Pulmonary artery endothelial cell (primary cell): ENCODE results near the gene LIG1. TPM values are rescaled to one million over a fixed set of nuclear protein-coding genes. Genes with fewer than 3 reads are reported as not detected.
"Not testable (repeated sequence)": the region's sequence is repeated elsewhere in the genome, so short reads cannot be mapped to it uniquely, and the experiment has no call there.

Experiments
- DNase-seq: peaks from one replicate; pipeline ENCODE4 v3.0.0-alpha.2; 2011; ENCODE audit warnings: low read depth, low spot score
- total RNA-seq: library from RNA; depleted of rRNA; stranded (reverse); fragments of >200 nt; gene quantifications from 2 replicates; pipeline ENCODE4 v1.2.3, GENCODE V29; 2014

LIG1 gene
- total RNA-seq, 1 donor from 2014 or later: 50.2 TPM

DNA sequence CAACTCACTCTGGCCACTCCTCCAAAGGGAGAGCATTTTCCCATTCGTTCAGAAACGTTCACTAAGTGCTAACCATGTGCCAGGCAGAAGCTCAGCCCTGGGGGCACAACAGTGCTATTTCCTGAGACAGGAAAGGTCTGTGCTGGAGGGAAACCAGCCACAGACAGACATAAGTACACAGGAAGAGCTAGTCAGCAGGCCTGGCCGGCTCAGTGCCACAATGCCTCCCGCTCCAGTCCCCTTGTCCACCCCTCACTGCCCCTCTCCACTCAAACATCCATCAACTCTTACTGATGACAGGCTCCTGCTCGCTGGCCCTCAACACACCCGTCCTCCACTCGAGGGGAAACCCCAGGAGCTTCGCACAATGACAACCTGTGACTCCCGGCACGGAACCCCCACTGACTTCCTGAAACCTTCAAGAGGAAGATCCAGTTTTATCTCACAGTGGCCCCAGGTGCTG lies 48.2 kb downstream of the LIG1 start:
- DNase-seq: peak; percentile 99

DNA sequence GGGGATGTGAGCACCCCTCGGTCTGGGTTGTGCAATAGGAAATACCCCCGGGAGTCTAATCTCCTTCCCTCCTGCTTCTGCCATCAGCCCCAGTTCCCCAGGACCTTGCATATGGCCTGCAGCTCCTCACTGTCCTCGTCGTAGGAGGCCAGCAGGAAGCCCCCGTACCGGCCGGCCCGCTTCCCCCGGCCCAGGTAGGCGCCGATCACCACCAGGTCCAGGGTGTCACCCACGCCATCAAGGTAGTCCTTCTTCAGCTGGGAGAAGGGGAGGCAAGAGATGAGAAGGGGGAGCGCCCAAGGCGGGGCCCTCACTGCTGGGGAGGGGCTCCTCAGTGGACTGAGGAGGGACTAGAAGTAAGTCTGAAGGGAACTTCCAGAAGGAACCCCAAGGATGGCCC lies 49.1 kb downstream of the LIG1 start:
- DNase-seq: no peak

DNA sequence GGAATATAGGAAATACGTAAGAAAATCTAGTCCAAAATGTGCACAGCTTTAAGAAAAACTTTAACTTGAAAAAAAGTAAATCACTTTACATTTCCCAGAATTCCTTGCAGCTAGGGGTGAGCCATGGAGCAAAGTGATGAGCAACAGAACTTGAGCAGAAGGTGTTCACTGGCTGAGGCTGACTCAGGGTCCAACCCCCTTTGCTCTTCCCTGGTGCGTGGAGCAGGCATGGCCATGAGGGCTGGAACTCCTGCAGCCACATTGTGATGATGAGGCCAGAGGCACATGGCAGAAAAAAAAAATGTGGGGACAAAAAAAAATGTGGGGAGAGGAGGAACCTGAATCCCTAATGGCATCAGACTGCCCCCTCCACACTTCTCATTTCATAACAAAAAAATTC lies 49.6 kb downstream of the LIG1 start:
- DNase-seq: no peak

DNA sequence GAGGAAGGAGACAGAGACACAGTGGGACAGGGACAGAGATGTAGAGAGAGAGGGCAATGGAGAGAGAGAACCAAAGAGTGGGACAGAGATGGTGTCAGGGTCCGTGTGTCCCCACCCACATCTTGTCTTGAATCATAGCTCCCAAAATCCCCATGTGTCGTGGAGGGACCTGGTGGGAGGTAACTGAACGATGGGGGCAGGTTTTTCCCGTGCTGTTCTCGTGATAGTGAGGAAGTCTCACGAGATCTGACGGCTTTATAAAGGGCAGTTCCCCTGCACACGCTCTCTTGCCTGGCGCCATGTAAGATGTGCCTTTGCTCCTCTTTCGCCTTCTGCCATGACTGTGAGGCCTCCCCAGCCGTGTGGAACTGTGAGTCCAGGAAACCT lies 52.0 kb downstream of the LIG1 start:
- DNase-seq: no peak

DNA sequence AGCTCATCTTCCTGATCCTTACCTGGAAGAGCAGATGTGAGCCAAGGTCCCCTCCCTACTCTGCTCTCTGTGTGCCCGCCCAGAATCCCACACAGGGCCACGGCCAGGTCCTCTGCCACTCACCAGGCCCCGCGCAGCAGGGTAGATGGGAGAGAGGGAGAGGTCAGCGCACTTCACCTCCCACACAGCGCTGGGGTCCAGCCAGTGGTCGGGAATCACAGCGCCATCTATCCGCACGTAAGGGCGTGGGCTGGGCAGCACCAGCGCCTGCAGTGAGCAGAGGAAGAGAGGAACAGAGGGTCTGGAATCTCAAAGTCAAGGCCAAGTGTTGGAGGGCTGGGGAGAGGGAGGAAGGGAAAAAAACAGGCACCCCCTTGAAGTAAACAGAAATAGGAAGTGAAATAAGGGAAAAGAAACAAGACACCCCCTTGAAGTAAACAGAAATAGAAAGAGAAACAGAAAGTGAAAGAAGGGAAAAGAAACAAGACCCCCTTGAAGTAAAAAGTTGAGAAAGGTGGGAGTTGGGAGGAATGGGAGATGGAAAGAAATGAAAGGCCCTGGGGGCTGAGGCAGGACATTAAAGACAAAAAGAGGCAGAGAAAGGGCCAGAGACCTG lies 52.5 kb downstream of the LIG1 start:
- no peak for DNase-seq

DNA sequence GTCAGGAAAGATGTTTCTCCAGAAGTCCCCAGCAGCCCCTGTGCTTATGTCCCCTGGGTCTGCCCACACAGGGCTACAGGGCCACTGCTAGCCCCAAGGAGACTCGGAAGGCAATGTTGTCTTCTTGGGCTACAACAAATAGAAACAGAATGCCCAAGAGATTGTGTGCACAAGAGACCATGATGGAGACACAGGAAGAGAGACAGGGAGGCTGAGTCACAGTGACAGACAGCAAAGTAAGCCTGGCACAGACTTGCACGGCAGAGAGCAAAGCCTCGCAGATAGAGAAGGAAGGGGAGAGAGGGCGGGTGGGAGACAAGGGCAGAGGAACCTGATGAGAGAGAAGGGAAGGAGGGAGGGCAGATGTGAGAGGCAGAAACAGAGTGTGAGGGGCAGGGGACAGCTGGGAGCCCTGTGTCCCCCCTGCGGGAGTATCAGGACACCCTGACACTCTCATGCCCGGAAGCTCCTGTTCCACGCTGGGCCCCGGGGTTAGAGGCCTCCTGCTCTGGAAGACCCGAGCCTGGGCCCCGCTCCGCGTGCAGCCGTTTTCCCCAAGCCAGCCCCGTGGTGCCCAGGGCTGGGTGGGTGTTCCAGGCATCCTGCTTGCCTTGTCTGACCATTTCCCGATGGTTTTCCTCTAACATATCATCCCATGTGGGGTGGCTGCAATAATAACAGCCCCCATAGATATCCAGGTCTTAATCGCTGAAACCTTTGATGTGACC lies 56.8 kb downstream of the LIG1 start:
- DNase-seq: no peak

DNA sequence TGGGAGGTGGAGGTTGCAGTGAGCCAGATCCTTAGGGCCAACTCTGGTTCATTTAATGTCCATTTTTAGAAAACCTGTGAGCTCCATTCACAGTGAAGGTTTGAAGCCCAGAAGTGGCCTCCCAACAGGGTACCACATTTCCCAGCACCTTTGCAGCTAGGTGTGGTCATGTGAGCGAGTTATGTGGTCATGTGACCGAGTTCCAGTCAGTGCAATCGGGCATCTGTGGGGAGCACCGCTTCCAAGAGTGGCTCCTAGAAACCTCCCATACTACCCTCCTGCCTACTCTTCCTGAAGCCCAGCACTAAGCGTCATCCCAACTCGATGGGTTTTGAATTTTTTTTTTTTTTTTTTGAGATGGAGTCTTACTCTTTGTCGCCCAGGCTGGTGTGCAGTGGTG lies 58.9 kb downstream of the LIG1 start:
- no peak for DNase-seq

DNA sequence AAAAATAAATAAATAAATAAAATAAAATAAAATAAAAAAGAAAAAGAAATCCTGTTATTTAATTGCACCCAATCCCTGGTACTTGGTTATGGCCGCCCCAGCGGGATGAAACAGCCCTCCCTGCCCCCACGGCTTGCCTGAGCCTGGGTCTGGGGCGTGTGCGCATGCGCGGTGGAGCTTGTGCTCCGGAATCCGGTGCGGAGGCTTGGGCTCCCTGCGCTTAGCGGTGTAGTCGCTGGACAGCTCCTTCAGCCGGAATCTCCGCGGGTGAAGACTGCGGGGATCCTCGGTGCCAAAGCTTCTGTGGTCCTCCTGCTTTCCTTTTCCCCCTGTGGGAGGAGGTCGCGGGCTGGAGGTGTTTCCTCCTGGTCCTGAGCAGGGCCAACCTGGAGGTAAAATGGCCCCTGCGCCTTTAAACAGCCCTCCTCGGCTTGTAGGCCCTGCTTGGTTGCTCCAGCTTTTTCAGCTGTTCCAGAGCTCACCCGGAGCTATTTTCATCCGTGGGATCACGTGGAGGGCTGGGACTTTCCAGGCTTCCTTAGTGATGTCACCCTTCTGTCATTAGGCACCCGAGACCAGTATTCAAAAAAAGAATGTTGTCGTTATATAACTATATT lies 59.7 kb downstream of the LIG1 start, which contains the start of gene PLA2G4C:
Gene PLA2G4C, minus strand, starts transcription at position 468 of the 617 bp plus-strand sequence. CDS start 4,288 bp downstream, outside the sequence.
- DNase-seq: peak; percentile 87

DNA sequence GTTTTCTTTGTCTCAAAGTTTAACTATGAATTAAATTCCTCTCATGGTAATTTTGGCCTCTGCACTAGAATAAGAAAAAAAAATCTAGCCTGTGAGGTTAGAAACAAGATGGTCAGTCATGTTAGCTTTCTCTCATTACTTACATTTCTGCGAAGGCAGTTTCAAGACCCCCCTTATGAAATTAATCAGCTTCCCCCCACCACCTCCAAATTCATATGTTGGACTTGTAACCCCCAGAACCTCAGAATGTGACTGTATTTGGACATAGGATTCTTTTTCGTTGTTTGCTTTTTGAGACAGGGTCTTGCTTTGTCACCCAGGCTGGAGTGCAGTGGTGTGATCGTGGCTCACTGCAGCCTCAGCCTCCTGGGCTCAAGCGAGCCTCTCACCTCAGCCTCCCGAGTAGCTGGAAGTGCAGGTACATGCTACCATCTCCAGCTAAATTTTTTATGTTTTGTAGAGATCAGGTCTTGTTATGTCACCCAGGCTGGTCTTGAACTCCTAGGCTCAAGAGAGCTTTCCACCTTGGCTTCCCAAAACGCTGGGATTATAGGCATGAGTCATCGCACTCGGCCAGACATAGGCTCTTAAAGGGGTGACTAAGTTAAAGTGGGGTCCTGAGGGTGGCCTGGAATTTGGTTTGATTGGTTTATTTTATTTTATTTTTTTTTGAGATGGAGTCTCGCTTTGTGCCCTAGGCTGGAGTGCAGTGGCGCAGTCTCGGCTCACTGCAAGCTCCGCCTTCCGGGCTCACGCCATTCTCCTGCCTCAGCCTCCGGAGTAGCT lies 61.0 kb downstream of the LIG1 start:
- DNase-seq: no peak

DNA sequence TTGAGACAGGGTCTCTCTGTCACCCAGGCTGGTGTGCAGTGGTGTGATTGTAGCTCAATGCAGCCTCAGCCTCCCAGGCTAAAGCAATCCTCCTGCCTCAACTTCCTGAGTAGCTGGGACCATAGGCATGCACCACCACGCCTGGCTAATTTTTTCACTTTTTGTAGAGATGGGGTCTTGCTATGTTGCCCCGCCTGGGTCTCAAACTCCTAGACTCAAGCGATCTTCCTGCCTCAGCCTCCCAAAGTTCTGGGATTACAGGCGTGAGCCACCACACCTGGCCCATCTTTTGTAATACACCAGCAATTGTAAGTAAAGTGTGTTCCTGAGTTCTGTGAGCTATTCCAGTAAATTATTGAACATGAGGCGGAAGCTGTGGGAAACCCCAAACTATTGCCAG lies 66.2 kb downstream of the LIG1 start:
- no peak for DNase-seq

DNA sequence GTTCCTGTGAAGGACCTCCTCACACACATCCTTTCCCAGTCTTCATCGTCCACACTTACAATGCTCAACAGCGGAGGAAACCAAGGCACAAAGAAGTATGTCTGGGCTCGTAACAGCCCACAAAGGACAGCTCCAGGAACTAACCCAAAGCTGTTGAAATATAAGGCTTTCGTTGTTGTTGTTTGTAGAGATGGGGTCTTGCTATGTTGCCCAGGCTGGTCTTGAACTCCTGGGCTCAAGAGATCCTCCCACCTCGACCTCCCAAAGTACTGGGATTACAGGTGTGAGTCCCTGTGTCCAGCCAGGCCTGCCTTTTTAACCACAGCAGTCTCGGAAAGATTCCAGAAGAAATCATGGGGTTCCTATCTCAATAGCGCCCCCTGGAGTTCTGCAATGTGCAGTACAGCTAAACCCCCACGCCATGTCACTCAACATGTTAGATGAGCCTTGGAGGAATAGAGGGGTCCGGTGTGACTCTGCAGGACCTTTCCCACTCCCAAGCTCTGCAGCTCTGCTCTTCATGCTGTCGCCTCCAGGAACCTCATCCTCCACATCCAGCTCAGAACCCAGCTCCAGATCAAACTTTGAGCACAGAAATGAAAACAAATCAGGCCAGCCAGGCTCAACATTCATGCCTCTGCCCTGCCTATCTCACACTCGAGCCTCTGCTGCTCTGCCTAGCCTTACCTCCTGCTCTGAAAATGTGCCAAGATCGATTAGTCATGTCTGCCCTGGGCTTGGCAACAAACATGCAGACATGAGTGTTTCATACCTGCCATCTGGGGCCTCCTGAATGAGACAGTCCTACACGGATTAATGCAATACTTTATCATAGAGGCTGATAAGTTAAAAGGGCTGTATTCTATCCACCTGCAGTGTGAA lies 67.0 kb downstream of the LIG1 start:
- DNase-seq: no peak

DNA sequence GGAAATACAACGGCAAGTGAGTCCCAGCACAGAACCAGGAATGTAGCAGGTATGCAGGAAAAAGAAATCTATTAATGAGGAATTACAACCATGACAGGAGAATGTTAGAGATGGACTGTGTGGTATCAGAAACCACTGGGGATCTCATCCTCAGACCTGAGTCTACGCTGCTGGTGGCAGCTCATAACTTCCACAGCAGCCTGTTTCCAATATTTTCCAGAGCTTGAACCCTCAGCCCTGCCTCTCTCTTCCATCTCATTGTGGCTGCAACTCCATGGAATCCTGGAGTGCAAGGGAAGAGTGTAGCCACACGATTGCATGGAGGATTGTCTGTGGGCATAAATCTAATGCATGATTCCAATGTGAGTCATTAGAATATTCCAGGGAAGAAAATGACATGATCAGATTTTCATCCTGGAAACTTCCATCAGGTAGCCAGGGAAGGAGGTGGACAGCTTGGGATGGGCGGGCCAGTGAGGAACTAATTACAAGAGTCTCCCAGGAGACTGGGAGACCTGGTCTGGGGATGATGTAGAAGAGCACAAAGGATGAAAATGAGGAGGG lies 74.5 kb downstream of the LIG1 start:
- DNase-seq: no peak

DNA sequence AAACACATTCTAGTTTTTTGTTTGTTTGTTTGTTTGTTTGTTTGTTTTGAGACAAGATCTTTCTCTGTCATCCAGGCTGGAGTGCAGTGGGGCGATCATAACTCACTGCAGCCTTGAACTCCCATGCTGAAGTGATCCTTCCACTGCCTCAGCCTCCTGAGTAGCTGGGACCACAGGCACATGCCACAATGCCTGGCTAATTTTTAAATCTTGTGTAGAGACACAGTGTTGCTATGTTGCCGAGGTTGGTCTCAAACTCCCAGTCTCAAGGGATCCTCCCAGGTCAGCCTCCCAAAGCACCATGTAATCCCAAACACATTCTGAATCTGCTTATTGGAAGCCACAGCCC lies 75.3 kb downstream of the LIG1 start:
- no peak for DNase-seq

DNA sequence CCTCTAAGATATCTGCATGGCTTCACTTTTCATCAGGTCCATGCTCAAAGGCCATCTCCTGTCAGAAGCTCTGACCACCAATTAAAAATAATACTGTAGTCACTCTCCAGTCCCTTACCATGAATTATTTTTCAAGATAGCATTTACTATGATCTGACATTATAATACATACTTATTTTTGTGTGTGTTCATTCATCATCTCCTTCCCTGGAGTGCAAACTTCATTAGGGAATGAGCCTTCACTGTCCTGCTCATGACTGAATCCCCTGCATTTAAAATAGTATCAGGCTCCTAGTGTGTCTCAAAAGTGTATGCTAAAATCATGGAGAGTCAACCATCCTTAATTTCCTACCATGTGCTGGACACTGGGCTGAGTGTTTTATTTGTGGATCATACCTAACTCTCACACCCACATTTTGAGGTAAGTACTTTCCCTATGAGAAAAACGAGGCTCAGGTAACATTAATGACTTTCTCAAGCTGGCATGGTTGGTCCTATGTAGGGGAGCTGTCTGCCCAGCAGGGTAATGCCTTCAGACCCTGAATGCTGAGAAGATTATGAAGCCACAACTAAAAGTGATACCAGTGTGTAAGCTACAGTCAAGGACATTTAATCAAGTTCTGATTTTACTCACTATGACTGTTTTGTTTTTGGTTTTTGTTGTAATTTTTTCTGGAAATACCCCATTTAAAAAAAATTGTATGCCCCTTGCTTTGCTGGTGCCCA lies 75.9 kb downstream of the LIG1 start:
- DNase-seq: no peak

DNA sequence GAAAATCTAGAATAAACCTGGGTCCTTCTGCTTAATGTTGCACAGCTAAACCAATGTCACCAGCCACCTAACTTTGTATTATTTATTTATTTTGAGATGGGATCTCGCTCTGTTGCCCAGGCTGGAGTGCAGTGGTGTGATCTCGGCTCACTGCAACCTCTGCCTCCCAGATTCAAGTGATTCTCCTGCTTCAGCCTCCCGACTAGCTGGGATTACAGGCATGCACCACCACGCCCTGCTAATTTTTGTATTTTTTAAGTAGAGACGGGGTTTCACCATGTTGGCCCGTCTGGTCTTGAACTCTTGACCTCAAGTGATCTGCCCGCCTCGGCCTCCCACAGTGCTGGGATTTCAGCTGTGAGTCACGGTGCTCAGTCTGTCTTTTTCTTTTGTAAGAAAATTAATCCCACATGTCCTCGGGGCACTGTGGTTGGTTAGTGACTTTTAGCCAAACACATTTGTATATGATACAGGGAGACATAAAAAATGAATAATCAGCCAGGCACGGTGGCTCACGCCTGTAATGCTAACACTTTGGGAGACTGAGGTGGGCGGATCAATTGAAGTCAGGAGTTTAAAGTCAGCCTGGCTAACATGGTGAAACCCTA lies 78.9 kb downstream of the LIG1 start:
- DNase-seq: not testable (repeated sequence)

DNA sequence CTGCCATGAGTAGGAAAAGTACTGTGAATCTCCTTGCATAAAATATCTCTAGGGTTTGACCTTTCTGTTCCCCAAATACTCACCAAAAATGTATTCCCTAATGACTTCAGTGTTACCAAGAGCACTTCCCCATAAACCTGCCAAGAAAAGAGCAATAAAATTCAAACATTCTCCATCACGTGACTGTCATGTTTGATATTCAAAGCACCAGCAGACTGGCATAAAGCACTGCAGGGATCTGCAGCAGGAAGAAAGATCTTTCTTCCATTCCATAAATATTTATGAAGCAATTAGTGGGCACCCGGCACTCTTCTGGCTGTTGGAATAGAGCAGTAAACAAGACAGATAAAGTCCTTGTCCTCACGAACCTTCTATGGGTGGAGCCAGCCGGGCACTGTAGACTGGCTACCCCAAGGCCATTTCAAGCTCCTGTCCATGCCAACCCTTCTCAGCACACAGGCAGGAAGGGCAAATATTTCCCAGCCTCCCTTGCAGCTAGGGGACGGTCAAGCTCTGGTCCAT lies 79.8 kb downstream of the LIG1 start:
- no peak for DNase-seq

DNA sequence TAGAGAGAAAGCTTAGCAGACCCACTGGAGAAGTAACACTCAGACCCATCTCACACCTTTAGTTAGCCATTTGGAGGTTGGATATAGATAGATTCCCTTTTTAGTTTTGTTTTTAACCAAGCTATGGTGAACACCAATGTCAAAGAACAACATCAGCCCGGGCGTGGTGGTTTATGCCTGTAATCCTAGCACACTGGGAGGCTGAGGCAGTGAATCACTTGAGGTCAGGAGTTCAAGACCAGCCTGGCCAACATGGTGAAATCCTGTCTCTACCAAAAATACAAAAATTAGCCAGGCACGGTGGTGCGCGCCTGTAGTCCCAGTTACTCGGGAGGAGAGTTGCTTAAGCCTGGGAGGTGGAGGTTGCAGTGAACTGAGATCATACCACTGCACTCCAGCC lies 81.2 kb downstream of the LIG1 start:
- not testable (repeated sequence) for DNase-seq

DNA sequence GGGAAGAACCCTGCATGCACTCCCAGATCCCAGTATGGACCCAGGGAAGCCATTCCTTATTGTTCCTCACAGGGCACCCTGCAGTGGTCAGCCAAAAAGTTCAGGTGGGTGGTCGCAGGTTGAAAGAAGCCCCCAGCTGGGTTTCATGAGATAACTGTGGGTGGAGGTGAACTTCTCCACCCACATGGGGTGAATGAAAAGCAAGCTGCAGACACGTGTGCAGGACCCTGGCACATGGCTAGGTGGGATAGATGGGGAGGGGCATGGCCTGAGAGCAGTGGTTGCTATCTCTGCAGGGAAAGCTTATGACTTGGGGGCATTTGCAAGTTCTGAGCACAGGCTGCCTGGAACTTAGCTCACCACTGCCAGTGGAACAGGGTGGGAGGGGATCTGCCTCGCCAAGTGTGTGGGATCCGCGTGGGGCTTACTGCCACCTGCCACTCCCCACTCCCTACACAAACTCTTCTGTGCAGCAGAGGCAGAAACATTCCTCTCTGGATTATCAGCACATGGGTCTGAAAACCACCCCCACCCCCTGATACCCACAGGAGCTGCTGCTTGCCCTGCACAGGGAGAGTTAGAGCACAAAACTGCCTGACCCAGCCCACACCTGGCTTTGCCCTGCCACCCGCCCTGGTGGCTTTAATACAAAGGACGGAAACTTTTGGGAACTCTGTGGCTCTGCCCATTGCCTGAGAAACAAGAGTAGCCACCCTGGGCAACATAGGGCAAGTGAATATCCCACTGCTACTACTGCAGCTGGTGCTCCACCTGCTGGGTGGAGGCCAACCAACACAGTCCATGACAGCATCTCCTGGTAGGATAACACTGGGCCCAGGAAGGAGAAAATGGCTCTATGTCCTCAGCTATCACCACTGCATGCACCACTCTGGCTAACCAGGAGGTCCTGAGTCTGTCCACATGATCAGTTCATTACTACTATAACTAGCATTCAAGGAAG lies 84.0 kb downstream of the LIG1 start:
- DNase-seq: no peak
